H54 (cell line): ENCODE measurements around the gene BCS1L.

Experiments
- DNase-seq: peaks from one replicate; pipeline ENCODE4 v3.0.0; 2011; ENCODE audit warnings: low spot score, mixed read lengths; ENCODE audit not compliant: insufficient read length
- FAIRE-seq: peaks from 3 replicates; lab custom pipeline; 2011; peaks lifted over from hg19 to GRCh38; lab: Jason Lieb, UNC
- POLR2A ChIP-seq: IDR thresholded peaks from 2 replicates; pipeline ENCODE4 v1.6.1; 2011; ENCODE audit warnings: low read depth, mild to moderate bottlenecking, low read length

BCS1L gene

GRCh38 chr2:218643751-218644310 is 15.7 kb upstream of the BCS1L start:
- no peak for FAIRE-seq
- no peak for DNase-seq
- TF ChIP-seq POLR2A = no peak

DNA sequence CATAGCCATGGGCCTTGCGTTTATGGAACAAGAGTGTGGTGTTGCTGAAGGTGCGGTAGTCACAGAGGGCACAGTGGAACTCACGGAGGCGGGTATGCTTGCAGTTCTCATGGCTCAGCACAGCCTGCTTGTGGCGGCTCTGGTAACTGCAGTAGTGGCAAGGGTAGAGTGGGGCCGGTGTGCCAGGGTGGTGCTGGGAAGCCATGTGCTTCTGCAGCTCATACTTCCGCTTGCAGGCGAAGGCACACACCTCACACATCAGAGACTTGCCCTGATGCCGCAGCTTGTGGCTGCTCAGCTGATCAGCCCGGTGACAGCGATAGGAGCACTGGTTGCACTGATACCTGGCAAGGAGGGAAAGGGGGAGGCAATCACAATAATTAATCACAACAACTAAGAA is 14.8 kb upstream of the BCS1L start:
- DNase-seq = no peak
- TF ChIP-seq POLR2A = no peak
- no peak for FAIRE-seq

- FAIRE-seq (peak; percentile 78), DNase-seq (peak; percentile 60)
- no peak for TF ChIP-seq POLR2A
Observed at GRCh38 chr2:218645126-218645525, 14.4 kb upstream of the BCS1L start.

GRCh38 chr2:218648088-218648786 is 11.2 kb upstream of the BCS1L start:
- peak; percentile 55 for FAIRE-seq

GRCh38 chr2:218648787-218649100 is 10.7 kb upstream of the BCS1L start:
- no peak for FAIRE-seq
- no peak for TF ChIP-seq POLR2A
- DNase-seq = no peak

More at GRCh38 chr2:218648088-218648786, 11.2 kb upstream of the BCS1L start:
- peak; percentile 57 for DNase-seq
- no peak for TF ChIP-seq POLR2A

DNA sequence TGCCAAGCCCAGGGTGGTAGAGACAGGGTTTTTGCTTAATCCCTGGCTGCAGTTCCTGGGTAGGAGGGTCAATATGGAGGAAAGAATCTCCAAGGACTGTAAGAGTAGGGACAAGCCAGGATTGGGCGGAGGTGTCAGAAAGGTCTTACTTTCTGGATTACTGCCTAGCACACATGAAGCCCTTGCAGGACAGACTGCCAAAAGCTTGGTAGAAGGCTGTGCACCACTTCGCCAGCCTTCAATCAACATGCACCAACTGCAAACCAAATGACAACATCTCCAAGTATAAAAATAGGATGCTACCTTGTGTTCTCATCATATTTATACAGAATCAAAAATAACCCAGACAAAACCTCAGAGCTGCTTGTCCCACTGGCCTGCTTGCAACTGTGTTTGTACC is 3.7 kb upstream of the BCS1L start:
- FAIRE-seq = no peak
- DNase-seq = no peak
- no peak for TF ChIP-seq POLR2A

DNA sequence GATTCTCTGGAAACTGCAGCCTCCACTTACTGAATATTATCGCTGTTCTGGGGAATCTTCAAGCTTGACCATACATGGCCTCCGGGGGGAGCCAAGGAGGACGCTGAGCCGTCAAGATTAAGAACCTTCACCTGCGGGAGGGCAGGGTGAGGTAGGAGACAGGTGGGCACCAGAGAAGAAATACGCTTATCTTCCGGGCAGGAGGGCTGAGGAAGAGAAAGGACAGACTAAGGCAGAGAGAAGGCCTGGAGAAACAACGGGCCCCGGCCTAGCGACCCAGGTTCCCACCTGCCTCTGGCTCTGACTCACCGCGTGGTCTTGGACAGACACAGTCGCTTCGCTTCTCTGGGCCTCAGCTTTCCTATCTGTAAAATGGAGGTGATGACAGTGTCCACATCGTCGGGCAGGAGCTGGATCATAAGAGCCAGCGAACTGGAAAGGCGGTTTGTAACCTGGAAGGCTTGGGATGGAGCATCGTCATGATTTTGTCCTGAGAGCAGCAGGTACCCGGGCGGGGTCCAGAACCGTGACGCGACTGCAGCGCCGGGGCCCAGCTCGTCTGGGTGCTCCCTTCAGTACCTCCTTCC is 719 bp upstream of the BCS1L start:
- no peak for FAIRE-seq
- no peak for DNase-seq
- no peak for TF ChIP-seq POLR2A

- DNase-seq (no peak), FAIRE-seq (no peak)
- no peak for TF ChIP-seq POLR2A
Observed at GRCh38 chr2:218659988-218660358, 490 bp downstream of the BCS1L start.

GRCh38 chr2:218662377-218662776 is 2.9 kb downstream of the BCS1L start:
- no peak for TF ChIP-seq POLR2A
- no peak for DNase-seq
- FAIRE-seq = no peak

GRCh38 chr2:218662827-218663226 is 3.3 kb downstream of the BCS1L start:
- no peak for TF ChIP-seq POLR2A
- FAIRE-seq = no peak
- no peak for DNase-seq

- DNase-seq (no peak), FAIRE-seq (no peak)
- TF ChIP-seq POLR2A = no peak
Observed at GRCh38 chr2:218663901-218664300, 4.4 kb downstream of the BCS1L start.

GRCh38 chr2:218664653-218665052 is 5.2 kb downstream of the BCS1L start:
- TF ChIP-seq POLR2A = no peak
- DNase-seq = no peak
- no peak for FAIRE-seq

- FAIRE-seq (no peak), DNase-seq (no peak)
- TF ChIP-seq POLR2A = no peak
Observed at GRCh38 chr2:218671097-218671653, 11.7 kb downstream of the BCS1L start.

DNA sequence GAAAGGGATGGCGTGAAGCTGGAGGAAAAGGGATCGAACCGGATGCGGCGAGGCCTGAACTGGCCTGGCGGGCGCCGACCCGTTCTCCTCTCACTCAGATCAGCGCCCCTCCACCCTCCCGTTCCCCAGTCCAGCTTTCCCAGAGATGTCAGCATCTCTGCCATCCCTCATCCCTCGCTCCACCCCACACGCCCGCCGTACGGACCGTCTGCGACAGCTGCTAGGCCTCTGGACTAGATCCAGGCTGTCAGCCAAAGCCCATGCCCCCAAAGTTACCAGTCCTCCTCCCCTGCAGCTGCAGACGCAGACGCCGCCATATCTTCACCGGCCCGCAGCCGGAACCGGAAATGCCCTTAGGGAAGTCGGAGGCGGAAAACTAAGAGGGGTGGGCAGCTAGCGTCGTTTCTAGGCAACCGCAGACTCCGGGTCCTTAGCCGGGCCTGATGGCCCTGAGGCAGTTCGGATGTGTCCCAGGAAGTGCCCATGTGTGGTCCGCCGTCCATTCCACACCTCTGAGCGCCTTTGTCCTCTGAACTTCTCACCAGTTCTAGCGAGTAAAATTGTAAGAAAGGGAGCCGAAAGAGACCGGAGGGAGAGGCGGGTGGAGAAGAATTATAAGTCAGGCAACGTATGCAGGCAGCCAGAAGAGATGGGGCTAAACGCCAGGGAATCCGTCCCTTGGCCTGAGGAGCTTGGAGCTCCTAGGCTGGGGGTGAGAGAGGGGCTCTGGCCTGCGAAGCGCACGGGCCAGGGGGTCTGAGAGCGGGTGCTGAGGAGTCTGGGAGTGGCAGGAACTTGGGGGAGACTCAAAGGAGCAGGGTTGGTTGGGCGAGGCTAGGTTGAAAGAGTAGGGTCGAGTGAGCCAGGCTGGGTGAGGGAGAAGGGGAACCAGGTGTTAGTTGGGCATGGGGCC is 12.4 kb downstream of the BCS1L start, which contains the start of the genes RNF25 and STK36:
Gene RNF25, minus strand, starts transcription at position 349 of the 913 bp plus-strand sequence. Its CDS starts 32 bp downstream, at position 317.
Gene STK36, plus strand, starts transcription at position 433 of the 913 bp plus-strand sequence. CDS start 744 bp downstream, outside the sequence.
- DNase-seq (peak; percentile 86), FAIRE-seq (no peak)
- TF ChIP-seq POLR2A = peak; percentile 82
